K562 (cell line): ENCODE data around the gene GNG7. TPM values are rescaled to one million over a fixed set of nuclear protein-coding genes. Genes with fewer than 3 reads are reported as not detected.

ENCODE experiments used
- ATAC-seq: fragments of 200-7000 bp; cut with Tn5 transposase; 3 replicates; pipeline ENCODE4 v1.9.1; 2020; ENCODE audit warnings: moderate library complexity
- BruUV-seq: library from RNA; stranded (reverse); fragments of 400-500 nt; replicated peaks from 2 replicates; lab custom pipeline; 2021; lab: Mats Ljungman, UMichigan
- CTCF ChIA-PET: fragments of 300-600 bp; formaldehyde crosslinking; extraction: SDS; loops from one replicate; lab custom pipeline; 2021; ENCODE audit warnings: low intra/inter-chr PET ratio; lab: Yijun Ruan, JAX
- POLR2A ChIA-PET: fragments of 300-600, 350-650 bp; sonication (Branson Sonifier 250); formaldehyde crosslinking; extraction: SDS; loops from one replicate; lab custom pipeline; 2021; ENCODE audit warnings: antibody characterized with exemption, inconsistent platforms; lab: Yijun Ruan, JAX
- DNase-seq, 4 experiments: peaks; one replicate each; pipeline versions ENCODE4 v3.0.0 to v3.0.0-alpha.2; 2011 to 2018; ENCODE audit warnings: low spot score in 3 of 4, mixed read lengths in 3 of 4; ENCODE audit errors: extremely low read depth in 1 of 4
- FAIRE-seq: peaks from 2 replicates; lab custom pipeline; 2011; peaks lifted over from hg19 to GRCh38; lab: Jason Lieb, UNC
- H2AFZ ChIP-seq: 2 replicates; pipeline ENCODE4 v1.6.0; 2011; ENCODE audit warnings: low read depth, low read length, control low read depth, inconsistent platforms
- H3K27ac ChIP-seq: fragments of 200-600 bp; 3 replicates; pipeline ENCODE4 v1.8.0; 2011; ENCODE audit warnings: low read depth, mild to moderate bottlenecking, control low read depth, inconsistent platforms, low read length, moderate library complexity, mixed read lengths; ENCODE audit errors: extremely low read depth
- H3K27me3 ChIP-seq, 2 experiments: fragments of 300-600 bp in 1 of 2; 2 replicates in 1 of 2; 3 replicates in 1 of 2; pipeline versions ENCODE4 v1.6.0 to v1.8.0; 2011; ENCODE audit warnings: inconsistent platforms in 2 of 2, low read length in 2 of 2, mild to moderate bottlenecking in 1 of 2, mixed read lengths in 1 of 2, moderate library complexity in 1 of 2; ENCODE audit not compliant: control insufficient read depth in 2 of 2, insufficient read depth in 2 of 2
- H3K36me3 ChIP-seq: fragments of 300-600 bp; 3 replicates; pipeline ENCODE4 v1.8.0; 2011; ENCODE audit warnings: mild to moderate bottlenecking, low read length, inconsistent platforms; ENCODE audit not compliant: control insufficient read depth, insufficient read depth
- H3K4me1 ChIP-seq, 2 experiments: fragments of 200-600 bp in 1 of 2; replicated peaks in 1 of 2; 2 replicates in 1 of 2; 3 replicates in 1 of 2; pipeline versions ENCODE4 v1.5.1 to v1.8.0; 2011; ENCODE audit warnings: inconsistent platforms in 2 of 2, low read length in 2 of 2, mild to moderate bottlenecking in 1 of 2, mixed read lengths in 1 of 2, moderate library complexity in 1 of 2; ENCODE audit not compliant: control insufficient read depth in 2 of 2, insufficient read depth in 2 of 2
- H3K4me2 ChIP-seq: 2 replicates; pipeline ENCODE4 v1.6.1; 2011; ENCODE audit warnings: low read length, control low read depth, inconsistent platforms, mixed read lengths; ENCODE audit not compliant: insufficient read depth
- H3K4me3 ChIP-seq: fragments of 200-600 bp; sonication (generic), shearing (Covaris generic); 2 replicates; pipeline ENCODE4 v1.5.1; 2016; ENCODE audit warnings: control low read depth, inconsistent platforms
- H3K79me2 ChIP-seq: fragments of 200-600 bp; 3 replicates; pipeline ENCODE4 v1.8.0; 2011; ENCODE audit warnings: low read length, inconsistent platforms; ENCODE audit not compliant: control insufficient read depth, insufficient read depth
- H3K9ac ChIP-seq, 2 experiments: 2 replicates each; pipeline versions ENCODE4 v1.6.0 to v1.6.1; 2011; ENCODE audit warnings: low read depth in 2 of 2, low read length in 2 of 2, control low read depth in 1 of 2, inconsistent platforms in 1 of 2, mild to moderate bottlenecking in 1 of 2, mixed read lengths in 1 of 2; ENCODE audit not compliant: insufficient read depth in 1 of 2
- H3K9me1 ChIP-seq: one replicate; pipeline ENCODE4 v1.6.0; 2011; ENCODE audit warnings: inconsistent platforms, mild to moderate bottlenecking, low read length, moderate library complexity; ENCODE audit not compliant: control insufficient read depth, insufficient read depth
- H3K9me3 ChIP-seq: replicated peaks from 2 replicates; pipeline ENCODE4 v1.5.1; 2011; ENCODE audit warnings: low read depth, low read length, inconsistent platforms; ENCODE audit not compliant: control insufficient read depth, insufficient read depth
- H4K20me1 ChIP-seq: replicated peaks from 2 replicates; pipeline ENCODE4 v1.6.1; 2011; ENCODE audit warnings: low read length, inconsistent platforms, mixed read lengths; ENCODE audit not compliant: control insufficient read depth, insufficient read depth
- CREM ChIP-seq: IDR thresholded peaks from 2 replicates; pipeline ENCODE4 v1.6.1; 2014; ENCODE audit warnings: antibody characterized with exemption, low read depth
- MAZ ChIP-seq, 2 experiments: fragments of 450-650 bp in 1 of 2; sonication (generic) in 1 of 2; formaldehyde crosslinking; IDR thresholded peaks in 1 of 2; conservative IDR thresholded peaks in 1 of 2; 2 replicates each; pipeline versions ENCODE4 v1.4.0 to v1.5.0; 2020; ENCODE audit warnings: mild to moderate bottlenecking in 1 of 2, missing genetic modification reagents in 1 of 2
- SLC30A9 ChIP-seq: fragments of 250-450 bp; sonication (Bioruptor Pico); IDR thresholded peaks from 2 replicates; pipeline ENCODE4 v1.8.0; 2022; ENCODE audit warnings: mild to moderate bottlenecking, moderate library complexity
- SMARCC2 ChIP-seq: fragments of 450-650 bp; IDR thresholded peaks from 2 replicates; pipeline ENCODE4 v1.6.1; 2017; ENCODE audit warnings: antibody characterized with exemption, moderate library complexity, mild to moderate bottlenecking, low read depth
- SP1 ChIP-seq: sonication (generic); formaldehyde crosslinking; IDR thresholded peaks from 2 replicates; pipeline ENCODE4 v1.8.1; 2022; ENCODE audit warnings: mild to moderate bottlenecking, missing genetic modification reagents
- SRF ChIP-seq, 2 experiments: fragments of 250-450, 450-650 bp in 1 of 2; sonication (Bioruptor Pico) in 1 of 2; sonication (generic) in 1 of 2; formaldehyde crosslinking; IDR thresholded peaks; 2 replicates each; pipeline versions ENCODE4 v1.5.0 to v1.5.1; 2020 to 2022; ENCODE audit warnings: mild to moderate bottlenecking in 1 of 2, missing genetic modification reagents in 1 of 2
- TFAP4 ChIP-seq: sonication (generic); formaldehyde crosslinking; IDR thresholded peaks from 2 replicates; pipeline ENCODE4 v1.8.0; 2022; ENCODE audit warnings: missing genetic modification reagents, mild to moderate bottlenecking, moderate library complexity, borderline replicate concordance
- WGBS: fragments of 100-300 bp; shearing (Covaris generic); methylation state at CpG from one replicate; pipeline ENCODE4 v1.1.6; 2016; ENCODE audit warnings: low coverage, mixed read lengths; ENCODE audit not compliant: insufficient coverage; ENCODE audit errors: missing lambda C conversion rate; 5-methylcytosine and 5-hydroxymethylcytosine counted together
- in situ Hi-C: fragments of 300-500 bp; cut with MboI; formaldehyde crosslinking; loops from 4 replicates; pipeline ENCODE4 v1.15.0; 2018; ENCODE audit warnings: inconsistent platforms, mixed read lengths
- intact Hi-C: fragments of 100-400 bp; cut with micrococcal nuclease; formaldehyde crosslinking; loops from 2 replicates; pipeline ENCODE4 v1.14.2; 2022
- polyA plus RNA-seq, 8 experiments: library from polyadenylated mRNA; depleted of rRNA in 4 of 8; stranded (reverse) in 5 of 8; unstranded in 3 of 8; fragments of >200 nt; fragmentation: Nextera tagmentation in 2 of 8; fragmentation: Illumina TruSeq in 1 of 8; extraction: Ambion mirVana in 2 of 8; extraction: Trizol in 1 of 8; gene quantifications; 2 replicates each; pipeline versions ENCODE4 v1.2.1 to v1.2.3, GENCODE V29; 2011 to 2014; ENCODE audit warnings: inconsistent platforms in 1 of 8, missing spikeins in 1 of 8
- total RNA-seq, 7 experiments: library from RNA; depleted of rRNA in 6 of 7; stranded (reverse); fragments of >200 nt in 6 of 7; fragmentation: Illumina TruSeq in 2 of 7; extraction: Trizol in 2 of 7; gene quantifications; 2 replicates each; pipeline versions ENCODE4 v1.2.1 to v1.2.3, GENCODE V29; 2011 to 2021; ENCODE audit warnings: low replicate concordance in 1 of 7
- TF ChIP-seq, protein P1 (sequence below): fragments of 450-650 bp; IDR thresholded peaks from 2 replicates; pipeline ENCODE4 v1.6.1; 2016; ENCODE audit warnings: mild to moderate bottlenecking, moderate library complexity

Gene GNG7
- total and polyA plus RNA-seq, 9 of the 15 experiments (the other 6 are each of a cell fraction or from before 2014, with no cell fraction given) = 0.01 to 0.20 (median 0.06) TPM; not detected in 1

GRCh38 chr19:2488942-2489731, 213.4 kb downstream of the GNG7 start:
- Histone ChIP-seq H4K20me1 (no peaks in the 10 kb centered on the region), H3K27me3 (peaks cover 15 to 70% of the 10 kb centered on the region in 2 experiments; a peak in 4 of 5 replicates), H3K4me1 (peaks cover under 1 to 16% of the 10 kb centered on the region in 2 experiments; a peak in 3 of 5 replicates), H3K9me3 (no peaks in the 10 kb centered on the region), H2AFZ (no peak overlapping the region), H3K9me1 (no peaks in the 10 kb centered on the region), H3K36me3 (no peaks in the 10 kb centered on the region), H3K4me2 (no peak overlapping the region), H3K4me3 (no peak overlapping the region), H3K27ac (no peak overlapping the region), H3K79me2 (no peaks in the 10 kb centered on the region), H3K9ac (no peak overlapping the region)
- 35% methylated on average over 51 of the region's 78 CpGs for WGBS
- BruUV-seq = no TSS peak
- POLR2A ChIA-PET = interaction anchor here (1.9 kb wide), 1 partner anchor 13 kb away, joined by 9 read pairs; the partner anchor contains the start of gene GADD45B
- FAIRE-seq = no peak
- ATAC-seq = no peak
- in situ Hi-C loops = no loop called here
- peak in 1 of 4 experiments; percentile 5 for DNase-seq
- CTCF ChIA-PET = no interaction called here
- intact Hi-C loops = no loop called here
- TF ChIP-seq CREM (no peak), SLC30A9 (CRISPR knock-in tag) (no peak), TFAP4 (no peak), MAZ (CRISPR knock-in tag; conservative IDR thresholded peaks at IDR 0.05 in 1 of 2, IDR thresholded peaks at IDR 0.05 in 1 of 2) (no peak), SMARCC2 (no peak), SP1 (CRISPR knock-in tag) (no peak), SRF (CRISPR knock-in tag; IDR thresholded peaks at IDR 0.05) (no peak)
- TF ChIP-seq, protein P1, sequence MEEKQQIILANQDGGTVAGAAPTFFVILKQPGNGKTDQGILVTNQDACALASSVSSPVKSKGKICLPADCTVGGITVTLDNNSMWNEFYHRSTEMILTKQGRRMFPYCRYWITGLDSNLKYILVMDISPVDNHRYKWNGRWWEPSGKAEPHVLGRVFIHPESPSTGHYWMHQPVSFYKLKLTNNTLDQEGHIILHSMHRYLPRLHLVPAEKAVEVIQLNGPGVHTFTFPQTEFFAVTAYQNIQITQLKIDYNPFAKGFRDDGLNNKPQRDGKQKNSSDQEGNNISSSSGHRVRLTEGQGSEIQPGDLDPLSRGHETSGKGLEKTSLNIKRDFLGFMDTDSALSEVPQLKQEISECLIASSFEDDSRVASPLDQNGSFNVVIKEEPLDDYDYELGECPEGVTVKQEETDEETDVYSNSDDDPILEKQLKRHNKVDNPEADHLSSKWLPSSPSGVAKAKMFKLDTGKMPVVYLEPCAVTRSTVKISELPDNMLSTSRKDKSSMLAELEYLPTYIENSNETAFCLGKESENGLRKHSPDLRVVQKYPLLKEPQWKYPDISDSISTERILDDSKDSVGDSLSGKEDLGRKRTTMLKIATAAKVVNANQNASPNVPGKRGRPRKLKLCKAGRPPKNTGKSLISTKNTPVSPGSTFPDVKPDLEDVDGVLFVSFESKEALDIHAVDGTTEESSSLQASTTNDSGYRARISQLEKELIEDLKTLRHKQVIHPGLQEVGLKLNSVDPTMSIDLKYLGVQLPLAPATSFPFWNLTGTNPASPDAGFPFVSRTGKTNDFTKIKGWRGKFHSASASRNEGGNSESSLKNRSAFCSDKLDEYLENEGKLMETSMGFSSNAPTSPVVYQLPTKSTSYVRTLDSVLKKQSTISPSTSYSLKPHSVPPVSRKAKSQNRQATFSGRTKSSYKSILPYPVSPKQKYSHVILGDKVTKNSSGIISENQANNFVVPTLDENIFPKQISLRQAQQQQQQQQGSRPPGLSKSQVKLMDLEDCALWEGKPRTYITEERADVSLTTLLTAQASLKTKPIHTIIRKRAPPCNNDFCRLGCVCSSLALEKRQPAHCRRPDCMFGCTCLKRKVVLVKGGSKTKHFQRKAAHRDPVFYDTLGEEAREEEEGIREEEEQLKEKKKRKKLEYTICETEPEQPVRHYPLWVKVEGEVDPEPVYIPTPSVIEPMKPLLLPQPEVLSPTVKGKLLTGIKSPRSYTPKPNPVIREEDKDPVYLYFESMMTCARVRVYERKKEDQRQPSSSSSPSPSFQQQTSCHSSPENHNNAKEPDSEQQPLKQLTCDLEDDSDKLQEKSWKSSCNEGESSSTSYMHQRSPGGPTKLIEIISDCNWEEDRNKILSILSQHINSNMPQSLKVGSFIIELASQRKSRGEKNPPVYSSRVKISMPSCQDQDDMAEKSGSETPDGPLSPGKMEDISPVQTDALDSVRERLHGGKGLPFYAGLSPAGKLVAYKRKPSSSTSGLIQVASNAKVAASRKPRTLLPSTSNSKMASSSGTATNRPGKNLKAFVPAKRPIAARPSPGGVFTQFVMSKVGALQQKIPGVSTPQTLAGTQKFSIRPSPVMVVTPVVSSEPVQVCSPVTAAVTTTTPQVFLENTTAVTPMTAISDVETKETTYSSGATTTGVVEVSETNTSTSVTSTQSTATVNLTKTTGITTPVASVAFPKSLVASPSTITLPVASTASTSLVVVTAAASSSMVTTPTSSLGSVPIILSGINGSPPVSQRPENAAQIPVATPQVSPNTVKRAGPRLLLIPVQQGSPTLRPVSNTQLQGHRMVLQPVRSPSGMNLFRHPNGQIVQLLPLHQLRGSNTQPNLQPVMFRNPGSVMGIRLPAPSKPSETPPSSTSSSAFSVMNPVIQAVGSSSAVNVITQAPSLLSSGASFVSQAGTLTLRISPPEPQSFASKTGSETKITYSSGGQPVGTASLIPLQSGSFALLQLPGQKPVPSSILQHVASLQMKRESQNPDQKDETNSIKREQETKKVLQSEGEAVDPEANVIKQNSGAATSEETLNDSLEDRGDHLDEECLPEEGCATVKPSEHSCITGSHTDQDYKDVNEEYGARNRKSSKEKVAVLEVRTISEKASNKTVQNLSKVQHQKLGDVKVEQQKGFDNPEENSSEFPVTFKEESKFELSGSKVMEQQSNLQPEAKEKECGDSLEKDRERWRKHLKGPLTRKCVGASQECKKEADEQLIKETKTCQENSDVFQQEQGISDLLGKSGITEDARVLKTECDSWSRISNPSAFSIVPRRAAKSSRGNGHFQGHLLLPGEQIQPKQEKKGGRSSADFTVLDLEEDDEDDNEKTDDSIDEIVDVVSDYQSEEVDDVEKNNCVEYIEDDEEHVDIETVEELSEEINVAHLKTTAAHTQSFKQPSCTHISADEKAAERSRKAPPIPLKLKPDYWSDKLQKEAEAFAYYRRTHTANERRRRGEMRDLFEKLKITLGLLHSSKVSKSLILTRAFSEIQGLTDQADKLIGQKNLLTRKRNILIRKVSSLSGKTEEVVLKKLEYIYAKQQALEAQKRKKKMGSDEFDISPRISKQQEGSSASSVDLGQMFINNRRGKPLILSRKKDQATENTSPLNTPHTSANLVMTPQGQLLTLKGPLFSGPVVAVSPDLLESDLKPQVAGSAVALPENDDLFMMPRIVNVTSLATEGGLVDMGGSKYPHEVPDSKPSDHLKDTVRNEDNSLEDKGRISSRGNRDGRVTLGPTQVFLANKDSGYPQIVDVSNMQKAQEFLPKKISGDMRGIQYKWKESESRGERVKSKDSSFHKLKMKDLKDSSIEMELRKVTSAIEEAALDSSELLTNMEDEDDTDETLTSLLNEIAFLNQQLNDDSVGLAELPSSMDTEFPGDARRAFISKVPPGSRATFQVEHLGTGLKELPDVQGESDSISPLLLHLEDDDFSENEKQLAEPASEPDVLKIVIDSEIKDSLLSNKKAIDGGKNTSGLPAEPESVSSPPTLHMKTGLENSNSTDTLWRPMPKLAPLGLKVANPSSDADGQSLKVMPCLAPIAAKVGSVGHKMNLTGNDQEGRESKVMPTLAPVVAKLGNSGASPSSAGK = no peak
